ENCODE measurements around the gene TAS1R1.

TAS1R1 gene

GRCh38 chr1:6588893-6589520 is 33.9 kb downstream of the TAS1R1 start:
- no peaks in the 10 kb centered on the region for H3K27me3 ChIP-seq (ENCODE audit: low read length)
- H3K9me2 ChIP-seq (replicated peaks; ENCODE audit: insufficient read depth, low read length), result no peaks in the 10 kb centered on the region
- H3K4me2 ChIP-seq (ENCODE audit: low read depth, low read length, poor library complexity, severe bottlenecking), result no peak overlapping the region
- no peak overlapping the region for H2AFZ ChIP-seq (ENCODE audit: low read depth, low read length, severe bottlenecking)
- no peaks in the 10 kb centered on the region for H3K36me3 ChIP-seq (ENCODE audit: low read length)
- no peak overlapping the region for H3K9ac ChIP-seq (ENCODE audit: low read length)
- H3K9me3 ChIP-seq (ENCODE audit: insufficient read depth, low read length), result no peaks in the 10 kb centered on the region
- H3K4me3 ChIP-seq (ENCODE audit: insufficient read depth, low read length, poor library complexity, severe bottlenecking), result no peak overlapping the region
- H3K27ac ChIP-seq (ENCODE audit: low read depth, low read length), result no peak overlapping the region
- no peak for TF ChIP-seq EZH2phosphoT487 (conservative IDR thresholded peaks at IDR 0.05; ENCODE audit: low read length)
- TF ChIP-seq CTCF (IDR thresholded peaks at IDR 0.05; ENCODE audit: insufficient read depth, low read length, poor library complexity, severe bottlenecking), result no peak
- no peaks in the 10 kb centered on the region for H3K79me2 ChIP-seq (ENCODE audit: insufficient read depth, low read length)
- no peaks in the 10 kb centered on the region for H4K20me1 ChIP-seq (ENCODE audit: low read depth, low read length)
- no peaks in the 10 kb centered on the region for H3F3A ChIP-seq (ENCODE audit: insufficient read depth)

- Histone ChIP-seq H3K4me2 (ENCODE audit: low read depth, low read length, poor library complexity, severe bottlenecking) (no peak overlapping the region), H3K36me3 (ENCODE audit: low read length) (no peaks in the 10 kb centered on the region), H3K4me3 (ENCODE audit: insufficient read depth, low read length, poor library complexity, severe bottlenecking) (no peak overlapping the region), H4K20me1 (ENCODE audit: low read depth, low read length) (no peaks in the 10 kb centered on the region), H3K9me3 (ENCODE audit: insufficient read depth, low read length) (no peaks in the 10 kb centered on the region), H3K79me2 (ENCODE audit: insufficient read depth, low read length) (no peaks in the 10 kb centered on the region), H3K27me3 (ENCODE audit: low read length) (no peaks in the 10 kb centered on the region), H3K9ac (ENCODE audit: low read length) (no peak overlapping the region), H2AFZ (ENCODE audit: low read depth, low read length, severe bottlenecking) (no peak overlapping the region), H3K27ac (ENCODE audit: low read depth, low read length) (no peak overlapping the region), H3F3A (ENCODE audit: insufficient read depth) (no peaks in the 10 kb centered on the region), H3K9me2 (replicated peaks; ENCODE audit: insufficient read depth, low read length) (no peaks in the 10 kb centered on the region)
- TF ChIP-seq EZH2phosphoT487 (conservative IDR thresholded peaks at IDR 0.05; ENCODE audit: low read length) (no peak), CTCF (IDR thresholded peaks at IDR 0.05; ENCODE audit: insufficient read depth, low read length, poor library complexity, severe bottlenecking) (no peak)
Observed at GRCh38 chr1:6590046-6590445, 34.9 kb downstream of the TAS1R1 start.

- H3K9me2 ChIP-seq (replicated peaks; ENCODE audit: insufficient read depth, low read length), result no peaks in the 10 kb centered on the region
- H3K9me3 ChIP-seq (ENCODE audit: insufficient read depth, low read length), result no peaks in the 10 kb centered on the region
- H2AFZ ChIP-seq (ENCODE audit: low read depth, low read length, severe bottlenecking), result no peak overlapping the region
- H3K27me3 ChIP-seq (ENCODE audit: low read length), result no peaks in the 10 kb centered on the region
- no peak overlapping the region for H3K4me3 ChIP-seq (ENCODE audit: insufficient read depth, low read length, poor library complexity, severe bottlenecking)
- no peaks in the 10 kb centered on the region for H3K36me3 ChIP-seq (ENCODE audit: low read length)
- TF ChIP-seq EZH2phosphoT487 (conservative IDR thresholded peaks at IDR 0.05; ENCODE audit: low read length) (no peak), CTCF (IDR thresholded peaks at IDR 0.05; ENCODE audit: insufficient read depth, low read length, poor library complexity, severe bottlenecking) (no peak)
- no peaks in the 10 kb centered on the region for H4K20me1 ChIP-seq (ENCODE audit: low read depth, low read length)
- H3K4me2 ChIP-seq (ENCODE audit: low read depth, low read length, poor library complexity, severe bottlenecking), result no peak overlapping the region
- no peak overlapping the region for H3K27ac ChIP-seq (ENCODE audit: low read depth, low read length)
- no peaks in the 10 kb centered on the region for H3K79me2 ChIP-seq (ENCODE audit: insufficient read depth, low read length)
- no peaks in the 10 kb centered on the region for H3F3A ChIP-seq (ENCODE audit: insufficient read depth)
- H3K9ac ChIP-seq (ENCODE audit: low read length), result no peak overlapping the region
Observed at GRCh38 chr1:6591222-6591621, 36.1 kb downstream of the TAS1R1 start.
